Activated CD4-positive, alpha-beta T cell treated with anti-CD3 and anti-CD28 coated beads for 4 hours (primary cell): Measurements from ENCODE around the gene COA7.

Source experiments
- DNase-seq, 2 donors: peaks; one replicate each; pipeline ENCODE4 v3.0.0-alpha.2; 2020

The COA7 gene

DNA sequence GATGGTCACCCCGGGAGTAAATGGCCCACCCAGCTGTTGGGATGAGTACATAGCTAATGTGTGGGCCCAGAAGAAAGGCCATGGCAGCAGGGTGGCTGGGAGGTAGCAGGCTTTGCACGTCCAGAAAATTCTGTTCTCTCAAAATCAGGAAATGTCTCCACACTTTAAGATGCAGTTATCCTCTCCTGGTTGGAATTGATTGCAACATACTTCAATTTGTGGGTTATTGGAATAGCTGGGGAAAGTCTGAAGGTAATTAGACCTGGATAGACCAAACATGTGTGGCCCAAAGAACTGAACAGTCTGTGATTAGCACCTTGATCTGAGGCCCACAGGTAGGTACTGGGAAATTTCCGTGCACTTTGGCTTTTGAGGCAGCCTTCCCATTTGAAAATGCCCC, 30.2 kb downstream of the COA7 start:
- no peak for DNase-seq

DNA sequence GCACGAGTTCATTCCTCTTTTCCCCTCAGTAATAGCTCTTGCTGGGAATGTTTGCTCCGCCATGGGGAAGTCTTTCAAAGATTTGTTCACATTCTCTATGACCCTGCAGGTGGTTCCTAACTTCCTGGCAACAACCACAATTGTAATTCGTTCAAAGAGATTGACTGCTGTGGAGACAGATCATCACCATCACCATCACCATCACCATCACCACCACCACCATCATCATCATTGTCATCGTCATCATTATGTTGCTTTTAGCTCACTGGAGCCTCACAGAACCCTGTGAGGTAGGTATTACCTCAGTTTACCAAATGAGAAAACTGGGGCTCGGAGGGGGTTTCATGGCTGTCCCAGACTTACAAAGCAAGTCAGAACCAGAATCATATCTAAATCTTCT, 30.9 kb downstream of the COA7 start:
- no peak for DNase-seq

DNA sequence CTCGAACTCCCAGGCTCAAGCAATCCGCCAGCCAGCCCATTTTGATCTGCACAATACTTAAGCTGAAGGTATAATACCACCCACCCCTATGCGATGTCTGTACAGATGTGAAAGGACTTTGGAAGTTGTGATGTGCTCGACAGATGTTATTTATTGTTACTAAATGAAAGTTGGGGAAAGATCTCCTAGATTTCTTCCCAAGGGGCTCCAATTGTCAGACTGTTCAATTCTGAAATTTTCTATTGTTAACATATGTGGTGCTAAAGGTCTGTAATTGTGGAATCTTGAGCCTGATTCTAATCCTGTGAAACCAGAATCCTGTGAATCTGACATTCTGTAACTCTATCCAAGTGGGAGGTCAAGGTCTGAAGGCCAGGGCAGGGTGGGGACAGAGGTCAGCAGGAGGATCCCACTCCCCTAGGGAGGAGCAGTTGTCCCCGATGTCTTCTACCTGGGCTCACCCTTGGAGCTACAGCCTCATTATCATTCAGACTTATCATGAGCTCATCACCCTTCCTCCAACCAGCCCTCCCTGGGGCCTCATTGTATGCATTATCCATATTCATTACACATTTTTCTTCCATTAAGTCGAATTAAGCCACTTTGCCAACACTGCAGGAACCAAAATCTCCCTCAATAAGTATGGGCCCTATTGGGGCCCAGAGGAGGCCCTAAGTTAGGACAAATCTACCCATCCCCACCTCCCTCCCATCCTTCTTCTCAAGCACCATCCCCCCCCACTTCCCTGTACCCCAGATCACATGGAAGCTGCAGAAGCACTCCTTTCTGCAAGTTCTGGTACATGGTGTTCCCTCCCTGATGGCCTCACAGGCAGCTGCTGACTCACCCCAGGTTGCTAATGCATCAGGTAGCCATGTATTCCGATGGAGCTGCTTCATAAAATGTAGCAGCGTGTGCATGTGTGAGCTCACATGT, 32.9 kb downstream of the COA7 start:
- no peak for DNase-seq

DNA sequence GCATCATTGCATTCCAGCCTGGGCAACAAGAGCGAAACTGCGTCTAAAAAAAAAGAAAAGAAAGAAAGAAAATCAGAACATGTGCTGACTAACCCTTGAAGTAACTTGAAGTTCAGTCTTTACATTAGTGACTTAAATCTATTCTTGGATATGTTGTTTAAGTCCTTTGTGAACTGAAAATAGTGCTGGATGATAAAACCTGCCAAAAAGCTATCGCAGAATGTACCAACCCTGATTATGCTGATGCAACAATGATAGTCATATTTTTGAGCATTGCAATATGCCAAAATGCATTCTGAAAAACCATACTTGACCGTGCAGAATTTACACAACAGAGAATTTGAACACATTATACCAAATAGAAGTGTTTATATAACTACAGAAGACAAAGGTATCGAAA, 34.4 kb downstream of the COA7 start:
- no peak for DNase-seq

DNA sequence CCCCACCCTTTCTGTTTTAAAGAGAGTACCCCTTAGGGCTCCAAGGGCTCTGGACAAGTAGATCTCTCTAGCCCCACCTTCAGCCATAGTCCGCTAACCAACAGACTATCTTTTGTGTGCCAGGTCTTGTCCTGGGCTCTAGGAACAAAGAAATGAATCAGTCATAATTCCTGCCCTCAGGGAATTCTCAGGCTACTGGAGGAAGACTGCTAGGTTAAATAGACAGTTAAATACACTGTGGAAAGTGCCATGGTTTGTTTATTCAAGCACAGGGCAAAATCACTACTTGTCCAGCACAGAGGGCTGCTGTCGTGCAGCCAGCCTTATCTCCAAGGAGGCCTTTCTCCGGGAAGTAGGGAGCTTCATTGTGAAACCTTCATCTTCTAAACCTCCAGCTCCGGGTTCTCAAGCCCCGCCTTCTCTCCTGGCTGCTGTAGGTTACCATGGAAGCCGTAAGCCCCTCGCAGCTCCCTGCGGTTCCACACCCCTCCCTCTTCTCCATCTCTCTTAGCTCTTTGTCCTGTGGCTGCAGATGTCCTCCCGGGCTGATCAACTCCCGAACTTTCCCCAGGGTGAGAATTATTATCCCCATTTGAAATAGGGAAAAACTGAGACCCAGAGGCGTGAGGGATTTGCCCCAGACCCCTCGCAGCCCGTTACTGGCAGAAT, 35.4 kb downstream of the COA7 start:
- no peak for DNase-seq

DNA sequence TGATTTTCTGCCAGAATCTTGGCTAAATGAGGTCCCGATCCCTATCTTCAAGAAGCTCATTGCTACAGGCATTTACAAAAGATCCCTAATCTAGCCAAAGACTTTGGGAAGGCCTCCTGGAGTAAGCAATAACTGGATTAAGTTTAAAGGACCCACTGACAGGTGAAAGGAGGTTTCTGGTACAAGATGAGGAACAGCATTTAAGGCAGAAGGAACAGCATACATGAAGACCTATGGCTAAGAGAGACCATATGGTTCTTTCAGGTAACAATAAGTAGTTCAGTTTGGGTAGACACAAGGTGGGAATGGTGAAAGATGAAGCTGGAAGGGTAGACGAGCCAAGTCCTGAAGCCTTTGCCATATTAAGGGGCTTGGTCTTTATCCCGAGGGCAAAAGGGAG, 37.3 kb downstream of the COA7 start:
- DNase-seq = no peak

DNA sequence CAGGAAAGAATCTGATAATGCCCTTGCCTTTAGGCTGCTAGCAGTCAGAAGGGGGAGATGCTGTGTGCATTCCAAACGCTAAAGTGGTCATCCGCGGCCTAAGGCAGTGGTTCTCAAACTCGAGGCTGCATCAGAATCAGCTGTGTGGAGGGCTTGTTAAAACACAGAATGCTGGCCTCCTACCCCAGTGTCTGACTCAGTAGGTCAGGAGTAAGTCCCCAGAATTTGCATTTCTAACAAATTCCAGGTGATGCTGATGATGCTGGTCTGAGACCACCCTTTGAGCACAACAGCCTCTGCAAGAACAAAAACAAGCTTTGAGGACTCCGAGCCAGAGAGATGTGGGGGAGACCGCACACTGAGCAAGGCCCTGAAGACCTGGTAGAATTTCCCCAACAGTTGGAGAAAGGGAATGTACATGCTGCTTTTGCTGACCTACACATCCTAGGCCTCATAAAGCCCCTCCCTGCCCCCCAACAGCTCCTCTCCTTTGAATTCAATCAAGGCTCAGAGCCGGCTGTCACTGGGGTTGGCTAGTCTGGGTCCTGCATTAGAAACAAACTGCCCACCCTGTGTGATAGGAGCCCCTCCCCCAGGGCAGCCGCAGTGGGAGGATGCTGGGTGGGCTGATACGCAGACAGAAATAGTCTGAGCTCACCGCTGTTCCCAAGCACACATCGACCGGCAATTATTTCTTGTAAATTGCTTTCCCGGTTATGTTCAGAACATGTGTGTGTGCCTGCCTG, 38.1 kb downstream of the COA7 start:
- no peak for DNase-seq

DNA sequence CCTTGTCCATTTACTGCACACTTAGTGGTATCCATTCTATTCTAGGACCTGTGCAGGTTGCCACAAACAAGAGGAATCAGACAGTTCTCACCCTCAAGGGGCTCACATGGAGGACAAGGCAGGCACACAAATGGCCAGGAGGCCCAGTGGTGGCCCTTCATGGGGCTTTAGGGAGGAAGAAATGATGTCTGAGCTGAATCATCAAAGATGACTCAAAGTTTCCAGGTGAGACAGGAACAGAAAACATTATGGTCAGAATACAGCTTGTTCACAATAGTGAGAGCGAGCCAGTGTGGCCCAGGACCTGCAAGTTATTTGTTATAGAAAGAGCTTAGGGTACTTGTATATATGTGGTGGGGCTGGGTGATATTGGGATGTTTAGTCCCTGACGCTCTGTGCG, 38.8 kb downstream of the COA7 start:
- no peak for DNase-seq

DNA sequence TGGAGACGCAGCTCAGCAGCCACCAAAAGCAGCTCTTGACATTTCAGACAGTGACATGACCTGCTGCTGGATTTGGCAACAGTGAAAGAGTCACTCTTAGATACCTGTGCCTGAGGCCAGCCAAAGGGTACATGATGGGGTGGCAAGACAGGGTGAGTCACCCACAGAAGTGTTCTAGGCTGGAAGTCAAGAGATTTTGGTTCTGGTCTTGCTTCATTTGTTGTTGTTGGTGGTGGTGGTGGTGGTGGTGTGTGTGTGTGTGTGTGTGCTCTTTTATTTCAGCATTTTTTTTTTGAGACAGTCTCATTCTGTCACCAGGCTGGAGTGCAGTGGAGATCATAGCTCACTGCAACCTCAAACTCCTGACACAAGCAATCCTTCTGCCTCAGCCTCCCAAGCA, 39.4 kb downstream of the COA7 start:
- DNase-seq = peak in 1 of 2 donors; percentile 16

DNA sequence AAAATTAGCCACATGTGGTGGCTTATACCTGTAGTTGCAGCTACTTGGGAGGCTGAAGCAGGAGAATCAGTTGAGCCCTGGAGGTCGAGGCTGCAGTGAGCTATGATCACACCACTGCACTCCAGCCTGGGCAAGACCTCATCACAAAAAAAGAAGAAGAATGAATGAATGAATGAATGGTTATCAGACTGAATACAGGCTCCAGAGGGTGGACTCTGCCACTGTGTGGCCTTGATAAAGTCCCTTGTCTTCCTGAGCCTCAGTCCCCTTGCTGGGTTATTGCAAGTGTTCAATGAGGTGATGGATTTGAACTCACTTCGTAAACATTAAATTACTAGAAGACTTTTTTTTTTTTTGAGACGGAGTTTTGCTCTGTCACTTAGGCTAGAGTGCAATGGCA, 40.4 kb downstream of the COA7 start:
- no peak for DNase-seq

DNA sequence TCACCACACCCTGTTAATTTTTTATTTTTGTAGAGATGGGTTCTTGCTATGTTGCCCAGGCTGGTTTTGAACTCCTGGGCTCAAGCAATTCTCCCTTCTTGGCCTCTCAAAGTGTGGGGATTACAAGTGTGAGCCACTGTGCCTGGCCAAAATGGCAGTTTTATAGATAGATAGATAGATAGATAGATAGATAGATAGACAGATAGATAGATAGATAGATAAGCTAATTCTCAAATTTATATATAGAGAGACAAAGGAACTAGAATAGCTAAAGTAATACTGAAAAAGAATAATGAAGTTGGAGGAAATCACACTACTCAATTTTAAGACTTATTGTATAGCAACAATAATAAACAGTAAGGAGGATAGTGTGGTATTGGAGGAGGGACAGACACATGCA, 44.1 kb downstream of the COA7 start:
- no peak for DNase-seq

DNA sequence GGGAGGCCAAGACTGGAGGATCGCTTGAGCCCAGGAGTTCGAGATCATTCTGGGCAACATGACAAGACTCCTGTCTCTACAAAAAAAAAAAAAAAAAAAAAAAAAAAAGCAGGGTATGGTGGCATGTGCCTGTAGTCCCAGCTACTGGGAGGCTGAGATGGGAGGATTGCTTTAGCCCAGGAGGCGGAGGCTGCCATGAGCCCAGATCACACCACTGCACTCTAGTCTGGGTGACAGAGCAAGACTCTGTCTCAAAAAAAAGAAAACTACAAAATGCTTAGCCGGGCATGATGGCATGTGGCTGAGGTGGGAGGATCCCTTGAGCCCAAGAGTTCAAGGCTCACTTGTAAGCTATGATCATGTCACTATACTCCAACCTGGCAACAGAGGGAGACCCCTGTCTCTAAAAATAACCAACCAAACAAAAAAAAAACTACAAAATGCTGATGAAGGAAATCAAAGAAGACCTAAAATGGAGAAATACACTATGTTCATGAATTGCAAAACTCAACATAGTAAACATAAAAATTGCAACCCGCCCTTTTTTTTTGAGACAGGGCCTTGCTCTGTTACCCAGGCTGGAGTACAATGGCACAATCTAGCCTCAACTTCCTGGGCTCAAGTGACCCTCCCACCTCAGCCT, 44.8 kb downstream of the COA7 start:
- DNase-seq = no peak

DNA sequence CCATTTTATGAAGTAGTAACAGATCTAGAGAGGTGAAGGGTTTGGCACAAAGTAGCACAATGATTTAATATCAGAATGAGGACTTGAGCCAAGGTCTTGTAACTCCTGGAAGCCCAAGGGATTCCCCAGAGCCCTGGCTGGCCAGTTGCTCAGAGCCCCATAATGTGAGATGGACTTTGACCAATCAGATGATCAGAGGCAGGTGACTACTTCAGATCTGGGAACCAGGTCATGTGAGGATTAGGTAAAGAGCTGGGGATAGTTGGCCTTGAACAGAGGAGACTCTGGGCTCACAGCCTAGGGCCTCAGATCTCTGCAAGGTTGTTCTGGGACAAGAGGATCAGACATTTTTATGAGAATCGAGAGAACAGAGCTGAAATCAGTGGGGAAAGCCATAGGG, 46.2 kb downstream of the COA7 start:
- no peak for DNase-seq

DNA sequence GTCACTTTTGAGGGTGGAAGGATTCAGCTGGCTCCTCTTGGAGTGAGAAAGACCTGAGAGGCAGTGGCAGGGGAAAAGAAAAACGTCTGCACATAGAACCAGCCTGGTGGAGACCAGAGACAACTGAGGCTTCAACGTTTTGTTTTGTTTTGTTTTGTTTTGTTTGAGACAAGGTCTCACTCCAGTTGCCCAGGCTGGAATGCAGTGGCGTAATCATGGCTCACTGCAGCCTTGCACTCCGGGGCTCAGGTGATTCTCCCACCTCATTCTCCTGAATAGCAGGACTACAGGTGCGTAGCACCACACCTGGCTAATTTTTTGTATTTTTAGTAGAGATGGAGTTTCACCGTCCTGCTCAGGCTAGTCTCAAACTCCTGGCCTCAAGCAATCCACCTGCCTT, 52.9 kb downstream of the COA7 start:
- DNase-seq = no peak

DNA sequence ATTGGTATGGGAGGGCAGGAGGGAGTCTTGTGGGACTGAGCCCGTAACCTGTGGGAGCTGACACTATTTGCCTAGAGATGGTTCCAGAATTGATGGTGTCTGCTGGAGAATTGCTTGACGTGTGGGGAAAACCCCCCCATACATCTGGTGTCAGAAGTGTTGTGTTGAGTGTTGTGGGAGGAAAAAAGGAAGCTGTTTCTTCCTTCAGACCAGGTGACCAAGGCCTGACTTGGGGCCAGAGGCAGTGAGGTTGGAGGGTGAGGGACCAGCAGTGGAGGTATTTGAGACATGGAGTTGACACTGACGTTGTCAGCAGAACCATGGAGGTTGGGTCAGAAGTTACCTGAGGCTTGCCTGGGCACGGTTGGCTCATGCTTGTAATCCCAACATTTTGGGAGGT, 56.8 kb downstream of the COA7 start:
- DNase-seq = no peak

DNA sequence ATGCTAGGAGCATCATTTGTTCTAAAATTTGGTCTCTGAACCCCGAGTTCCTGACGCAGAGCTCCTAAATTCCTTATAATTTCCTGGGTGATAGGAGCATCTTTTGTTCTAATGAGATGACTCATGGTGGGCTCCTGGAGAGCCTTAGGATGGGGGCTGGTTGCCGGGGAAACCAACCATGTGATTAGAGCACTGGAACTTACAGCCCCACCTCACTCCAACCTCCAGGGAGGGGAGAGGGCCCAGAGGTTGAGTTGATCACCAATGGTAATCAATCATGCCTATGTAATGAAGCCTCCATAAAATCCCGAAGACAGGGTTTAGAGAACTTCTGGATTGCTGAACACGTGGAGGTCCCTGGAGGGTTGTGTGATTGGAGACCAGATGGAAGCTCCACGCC, 57.5 kb downstream of the COA7 start:
- DNase-seq = no peak

DNA sequence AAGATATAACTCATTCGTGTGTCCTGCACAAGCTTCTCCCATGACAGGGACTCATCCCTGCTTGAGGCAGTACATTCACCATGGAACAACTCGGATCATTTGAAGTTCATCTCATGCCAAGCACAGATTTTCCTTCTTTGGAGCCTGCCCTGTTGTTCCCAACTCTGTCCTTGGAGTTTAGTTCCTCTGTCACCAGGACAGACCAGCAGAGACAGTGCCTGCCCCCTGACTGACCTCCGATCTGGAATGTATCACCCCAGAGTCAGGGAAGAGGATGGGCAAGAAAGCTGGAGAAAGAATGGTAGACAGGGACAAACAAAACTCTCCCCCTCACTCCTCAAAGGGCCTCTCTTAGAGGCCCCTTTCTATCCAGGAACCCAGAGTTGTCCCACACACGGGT, 60.2 kb downstream of the COA7 start:
- DNase-seq = no peak

DNA sequence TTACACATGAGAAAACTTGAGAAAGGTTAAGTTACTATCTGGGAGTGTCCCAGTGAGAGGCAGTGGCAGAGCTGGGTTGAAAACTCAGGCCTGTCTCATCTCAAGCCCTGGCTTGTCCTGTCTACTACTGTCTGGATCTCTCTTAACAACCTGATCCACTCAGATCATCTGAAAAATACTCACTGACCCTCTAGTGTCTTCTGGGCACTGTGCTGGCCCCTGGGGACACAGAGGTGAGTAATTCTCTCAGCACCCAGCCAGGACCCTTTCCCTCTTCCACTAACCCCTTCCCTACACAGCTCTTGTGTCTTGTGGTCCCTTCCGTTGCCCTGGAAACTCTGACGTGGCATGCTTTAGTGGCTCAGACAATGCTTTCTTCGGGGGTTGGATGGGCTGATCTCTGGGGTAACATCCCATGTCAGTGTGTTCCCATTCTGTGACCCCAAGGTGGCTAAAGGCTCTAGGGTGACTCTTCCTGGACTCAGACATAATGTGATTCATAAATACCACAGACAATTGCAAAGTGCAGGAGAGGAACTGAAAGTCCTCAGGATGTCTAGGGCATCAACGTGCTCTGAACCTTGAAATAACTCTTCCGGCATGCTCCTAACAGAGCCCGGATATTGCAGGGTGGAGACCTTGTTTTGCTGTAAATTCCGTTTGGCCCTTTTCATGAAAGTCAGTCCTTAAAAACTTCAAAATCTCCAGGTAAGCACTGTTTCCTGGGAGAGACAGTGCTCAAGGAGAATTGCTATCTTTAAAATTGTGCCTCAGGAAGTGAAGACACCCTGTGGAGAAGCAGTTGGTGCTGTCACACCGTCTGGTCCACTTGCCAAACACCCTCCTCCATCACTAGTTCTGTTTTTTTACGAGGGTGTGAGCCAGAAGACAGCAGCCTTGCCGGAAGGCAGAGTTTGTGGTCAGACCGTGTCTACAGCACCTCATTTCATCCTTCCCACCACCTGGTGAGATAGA, 61.1 kb downstream of the COA7 start:
- peak; percentile 72 to 73 for DNase-seq

DNA sequence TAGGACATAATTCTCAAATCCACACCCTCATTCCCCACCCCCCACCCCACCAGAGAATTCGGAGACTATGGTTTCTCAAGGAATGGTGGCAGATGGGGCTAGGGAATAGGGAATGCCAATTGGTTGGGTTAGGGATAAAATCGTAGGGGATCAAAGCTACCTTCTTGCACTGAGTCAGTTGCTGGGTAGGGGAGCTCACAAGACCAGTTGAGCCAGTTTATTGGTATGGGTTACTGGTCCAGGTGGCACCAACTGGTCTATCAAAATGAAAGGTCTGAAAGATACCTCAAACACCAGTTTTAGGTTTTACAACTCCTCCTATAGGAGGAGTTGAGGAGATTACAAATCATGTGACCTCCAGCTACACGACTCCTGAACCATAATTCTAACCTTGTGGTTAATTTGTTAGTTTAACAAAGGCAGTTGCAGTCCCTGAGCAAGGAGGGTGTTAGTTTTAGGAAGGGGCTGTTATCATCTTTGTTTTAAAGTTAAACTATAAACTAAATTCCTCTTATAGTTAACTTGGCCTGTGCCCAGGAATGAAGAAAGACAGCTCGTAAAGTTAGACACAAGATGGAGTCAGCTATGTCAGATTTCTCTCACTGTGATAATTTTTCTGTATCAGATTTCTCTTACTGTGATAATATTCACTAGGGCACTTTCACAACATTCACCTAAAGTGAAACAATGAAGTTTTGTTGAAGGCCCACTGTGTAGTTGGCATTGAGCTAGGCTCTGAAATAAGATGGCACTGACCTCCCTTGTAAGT, 62.6 kb downstream of the COA7 start:
- DNase-seq = no peak
